T-cell (primary cell): Measurements from ENCODE around the gene TRAPPC3. TPM values are rescaled to one million over a fixed set of nuclear protein-coding genes. Genes with fewer than 3 reads are reported as not detected.
A peak's percentile ranks its signal among the peaks of the same experiment; 100 is the strongest.

Experiments
- ATAC-seq, 4 experiments: fragments of 200-7000 bp in 3 of 4; fragments of 150-1000 bp in 1 of 4; cut with Tn5 transposase; replicated peaks in 1 of 4; 1 replicate in 3 of 4; 2 replicates in 1 of 4; pipeline ENCODE4 v1.10.0; 2021; ENCODE audit warnings: moderate library complexity in 3 of 4, mild to moderate bottlenecking in 2 of 4, moderate number of reproducible peaks in 1 of 4
- CTCF ChIA-PET, 2 donors: fragments of 300-600 bp; sonication (Branson Sonifier 250); formaldehyde crosslinking; loops; one replicate each; lab custom pipeline; 2022; ENCODE audit warnings: antibody characterized with exemption in 2 of 2; lab: Charles Lee
- POLR2A ChIA-PET, 2 donors: fragments of 300-600 bp; sonication (Branson Sonifier 250); formaldehyde crosslinking; loops; one replicate each; lab custom pipeline; 2022; ENCODE audit warnings: antibody characterized with exemption in 2 of 2; lab: Charles Lee
- DNase-seq, 35 experiments: peaks; one replicate each; pipeline versions ENCODE4 v3.0.0 to v3.0.0-alpha.2; 2013 to 2023
- H3K27ac ChIP-seq: one replicate; pipeline ENCODE4 v1.5.1; 2013; ENCODE audit warnings: low read length
- H3K27me3 ChIP-seq, 2 experiments: replicated peaks in 1 of 2; 1 replicate in 1 of 2; 2 replicates in 1 of 2; pipeline versions ENCODE4 v1.6.1 to v1.7.0; 2013; ENCODE audit warnings: low read length in 1 of 2, mixed read lengths in 1 of 2; ENCODE audit not compliant: control insufficient read depth in 2 of 2, insufficient read depth in 2 of 2; ENCODE audit errors: extremely low read depth in 1 of 2
- H3K36me3 ChIP-seq, 2 donors: 1 replicate in 1 of 2; 2 replicates in 1 of 2; pipeline versions ENCODE4 v1.6.1 to v1.7.0; 2013; ENCODE audit warnings: low read length in 1 of 2; ENCODE audit not compliant: control insufficient read depth in 2 of 2, insufficient read depth in 1 of 2; ENCODE audit errors: extremely low read depth in 1 of 2
- H3K4me1 ChIP-seq, 2 experiments: 1 replicate in 1 of 2; 2 replicates in 1 of 2; pipeline versions ENCODE4 v1.6.1 to v1.7.0; 2013; ENCODE audit warnings: low read length in 2 of 2, mixed read lengths in 1 of 2; ENCODE audit not compliant: insufficient read depth in 2 of 2, control insufficient read depth in 1 of 2; ENCODE audit errors: extremely low read depth in 1 of 2
- H3K4me3 ChIP-seq, 2 donors: 1 replicate in 1 of 2; 2 replicates in 1 of 2; pipeline versions ENCODE4 v1.5.1 to v1.7.0; 2013; ENCODE audit warnings: mild to moderate bottlenecking in 2 of 2, low read length in 1 of 2, moderate library complexity in 1 of 2; ENCODE audit not compliant: control insufficient read depth in 1 of 2; ENCODE audit errors: extremely low read depth in 1 of 2
- H3K9me3 ChIP-seq: 2 replicates; pipeline ENCODE4 v1.7.0; 2013
- H3K27ac Mint-ChIP-seq, 2 donors: one replicate each; pipeline ENCODE4 v1.8.0; 2020 to 2021; ENCODE audit warnings: mild to moderate bottlenecking in 2 of 2, mixed read lengths in 2 of 2
- H3K27me3 Mint-ChIP-seq, 2 donors: one replicate each; pipeline ENCODE4 v1.8.0; 2021 to 2022; ENCODE audit warnings: mixed read lengths in 2 of 2
- H3K36me3 Mint-ChIP-seq: one replicate; pipeline ENCODE4 v1.8.0; 2021; ENCODE audit warnings: mixed read lengths
- H3K4me1 Mint-ChIP-seq, 3 donors: one replicate each; pipeline ENCODE4 v1.8.0; 2020 to 2022; ENCODE audit warnings: mixed read lengths in 3 of 3, mild to moderate bottlenecking in 1 of 3
- H3K4me3 Mint-ChIP-seq, 3 donors: one replicate each; pipeline ENCODE4 v1.8.0; 2020 to 2022; ENCODE audit warnings: mild to moderate bottlenecking in 3 of 3, mixed read lengths in 3 of 3, moderate library complexity in 3 of 3
- H3K9me3 Mint-ChIP-seq, 3 donors: one replicate each; pipeline ENCODE4 v1.8.0; 2020 to 2022; ENCODE audit warnings: mixed read lengths in 3 of 3
- WGBS: methylation state at CpG from one replicate; pipeline ENCODE4 v1.1.5; 2013; ENCODE audit warnings: missing lambda C conversion rate; ENCODE audit not compliant: insufficient coverage; 5-methylcytosine and 5-hydroxymethylcytosine counted together
- total RNA-seq, 35 experiments: library from RNA in 6 of 35; stranded (reverse) in 6 of 35; fragments of 120-200 nt in 1 of 35; gene quantifications; one replicate each; pipeline versions ENCODE4 v1.2.1 to v1.2.4 and lab custom pipeline; 2013 to 2026

The TRAPPC3 gene
- total RNA-seq, 5 donors from 2014 or later (not counting 1 experiment from before 2014, with no cell fraction given), result 42.3 to 48.2 (median 44.6) TPM

- peaks cover 50 to 79% of the 10 kb centered on the region in 2 experiments for H3K4me1 ChIP-seq
- H3K27ac Mint-ChIP-seq, result peak overlapping the region; percentile 97
- H3K27me3 Mint-ChIP-seq, result no peaks in the 10 kb centered on the region
- CTCF ChIA-PET, result interaction anchor here (0.5 to 1.5 kb wide), 4 partner anchors 33 to 255 kb away, joined by 3 to 6 read pairs (median 5); no protein-coding TSS in a partner anchor
- no CpG with 5 or more reads among the region's 6 CpGs for WGBS
- DNase-seq (no peak), ATAC-seq (no peak)
- POLR2A ChIA-PET, result interaction anchor here in 1 of 2 donors (1.0 kb wide), 1 partner anchor 89 kb away, joined by 3 read pairs; no protein-coding TSS in a partner anchor
- H3K4me1 Mint-ChIP-seq, result peaks cover 68 to 77% (median 76%) of the 10 kb centered on the region in 3 donors
- H3K27ac ChIP-seq, result peak overlapping the region; percentile 96
- no peaks in the 10 kb centered on the region for H3K36me3 ChIP-seq
- H3K9me3 ChIP-seq, result no peaks in the 10 kb centered on the region
- H3K9me3 Mint-ChIP-seq, result no peaks in the 10 kb centered on the region
- peak overlapping the region; percentile 82 to 99 (median 85) for H3K4me3 Mint-ChIP-seq
- peaks cover 12% of the 10 kb centered on the region for H3K36me3 Mint-ChIP-seq
- H3K4me3 ChIP-seq, result peak overlapping the region; percentile 73 to 85
- H3K27me3 ChIP-seq, result no peaks in the 10 kb centered on the region
Measured at GRCh38 chr1:36154765-36155407, 5.6 kb upstream of the TRAPPC3 start.

GRCh38 chr1:36154335-36154734 is 5.0 kb upstream of the TRAPPC3 start:
- Histone ChIP-seq H3K4me1 (peaks cover 47 to 78% of the 10 kb centered on the region in 2 experiments), H3K27ac (no peak overlapping the region), H3K4me3 (no peak overlapping the region), H3K27me3 (no peaks in the 10 kb centered on the region), H3K36me3 (no peaks in the 10 kb centered on the region), H3K9me3 (no peaks in the 10 kb centered on the region)
- POLR2A ChIA-PET, result interaction anchor here in 1 of 2 donors (1.0 kb wide), 1 partner anchor 90 kb away, joined by 3 read pairs; no protein-coding TSS in a partner anchor
- H3K36me3 Mint-ChIP-seq, result peaks cover 8% of the 10 kb centered on the region
- peaks cover 68 to 77% (median 76%) of the 10 kb centered on the region in 3 donors for H3K4me1 Mint-ChIP-seq
- peak overlapping the region; percentile 97 for H3K27ac Mint-ChIP-seq
- DNase-seq, result no peak
- H3K4me3 Mint-ChIP-seq, result peak overlapping the region; percentile 82 to 99 (median 85)
- ATAC-seq, result no peak
- WGBS, result 100% methylated on average over 2 of the region's 6 CpGs
- no peaks in the 10 kb centered on the region for H3K9me3 Mint-ChIP-seq
- no peaks in the 10 kb centered on the region for H3K27me3 Mint-ChIP-seq
- CTCF ChIA-PET, result interaction anchor here (0.6 to 1.5 kb wide), 2 partner anchors 34 to 127 kb away, joined by 3 to 6 read pairs; no protein-coding TSS in a partner anchor

- CTCF ChIA-PET, result interaction anchor here (0.6 to 1.5 kb wide), 2 partner anchors 35 to 41 kb away, joined by 3 to 6 read pairs; no protein-coding TSS in a partner anchor
Measured at GRCh38 chr1:36153476-36153875, 4.2 kb upstream of the TRAPPC3 start.

GRCh38 chr1:36151845-36152203 is 2.5 kb upstream of the TRAPPC3 start:
- CTCF ChIA-PET, result interaction anchor here in 1 of 2 donors (0.9 to 4.6 kb wide), 4 partner anchors 37 to 134 kb away, joined by 3 to 80 read pairs (median 3); no protein-coding TSS in a partner anchor
- DNase-seq (peak; percentile 28 to 77 (median 54)), ATAC-seq (no peak)
- Histone ChIP-seq H3K4me3 (peak overlapping the region; percentile 25), H3K36me3 (no peaks in the 10 kb centered on the region), H3K4me1 (peaks cover 36 to 65% of the 10 kb centered on the region in 2 experiments), H3K27ac (peak overlapping the region; percentile 96), H3K9me3 (no peaks in the 10 kb centered on the region), H3K27me3 (no peaks in the 10 kb centered on the region)
- WGBS, result no CpG with 5 or more reads among the region's 3 CpGs
- Mint-ChIP-seq H3K27ac (peak overlapping the region; percentile 97), H3K4me1 (peaks cover 75 to 79% (median 75%) of the 10 kb centered on the region in 3 donors), H3K4me3 (peak overlapping the region; percentile 60 to 99 (median 66)), H3K27me3 (no peaks in the 10 kb centered on the region), H3K9me3 (no peaks in the 10 kb centered on the region), H3K36me3 (no peaks in the 10 kb centered on the region)
- POLR2A ChIA-PET, result no interaction called here

More at GRCh38 chr1:36153476-36153875, 4.2 kb upstream of the TRAPPC3 start:
- H3K9me3 Mint-ChIP-seq, result no peaks in the 10 kb centered on the region
- peaks cover 6% of the 10 kb centered on the region for H3K36me3 Mint-ChIP-seq
- no peaks in the 10 kb centered on the region for H3K27me3 Mint-ChIP-seq
- H3K27ac ChIP-seq, result peak overlapping the region; percentile 96
- no peaks in the 10 kb centered on the region for H3K9me3 ChIP-seq
- H3K4me1 ChIP-seq, result peaks cover 41 to 74% of the 10 kb centered on the region in 2 experiments
- H3K4me3 Mint-ChIP-seq, result peak overlapping the region in 2 of 3 donors; percentile 82 to 99
- H3K27ac Mint-ChIP-seq, result peak overlapping the region; percentile 97
- ATAC-seq, result no peak
- H3K4me1 Mint-ChIP-seq, result peaks cover 70 to 79% (median 77%) of the 10 kb centered on the region in 3 donors
- no peak overlapping the region for H3K4me3 ChIP-seq
- H3K36me3 ChIP-seq, result no peaks in the 10 kb centered on the region
- no peak for DNase-seq
- H3K27me3 ChIP-seq, result no peaks in the 10 kb centered on the region
- WGBS, result 98% methylated on average over 6 of the region's 6 CpGs
- POLR2A ChIA-PET, result interaction anchor here in 1 of 2 donors (0.6 kb wide), 2 partner anchors 9 to 12 kb away, joined by 4 to 8 read pairs; no protein-coding TSS in a partner anchor

GRCh38 chr1:36151134-36151844 is 2.0 kb upstream of the TRAPPC3 start:
- Mint-ChIP-seq H3K27ac (peak overlapping the region; percentile 97 to 98), H3K36me3 (no peaks in the 10 kb centered on the region), H3K4me1 (peaks cover 78 to 82% (median 78%) of the 10 kb centered on the region in 3 donors), H3K9me3 (no peaks in the 10 kb centered on the region), H3K4me3 (peak overlapping the region; percentile 66 to 99 (median 98)), H3K27me3 (no peaks in the 10 kb centered on the region)
- no peaks in the 10 kb centered on the region for H3K36me3 ChIP-seq
- ChIA-PET CTCF (interaction anchor here in 1 of 2 donors (0.9 to 4.6 kb wide), 6 partner anchors 10 to 134 kb away, joined by 3 to 80 read pairs (median 18); partner anchors contain the start of gene THRAP3), POLR2A (interaction anchor here in 1 of 2 donors (2.9 kb wide), 1 partner anchor 73 kb away, joined by 27 read pairs; the partner anchor contains the start of gene THRAP3)
- H3K9me3 ChIP-seq, result no peaks in the 10 kb centered on the region
- DNase-seq, result peak in 1 of 35 experiments; percentile 22
- no CpG with 5 or more reads among the region's 1 CpG for WGBS
- peak overlapping the region; percentile 96 for H3K27ac ChIP-seq
- H3K4me1 ChIP-seq, result peaks cover 36 to 65% of the 10 kb centered on the region in 2 experiments
- ATAC-seq, result no peak
- H3K4me3 ChIP-seq, result peak overlapping the region; percentile 25
- no peaks in the 10 kb centered on the region for H3K27me3 ChIP-seq
